ENCODE results near the gene LBHD2.
"Not testable (repeated sequence)": the region's sequence is repeated elsewhere in the genome, so short reads cannot be mapped to it uniquely, and the experiment has no call there.

The LBHD2 gene

GRCh38 chr14:103112400-103113243 is 28.6 kb downstream of the LBHD2 start:
- no peak for DNase-seq
- peak overlapping the region; percentile 19 for H4K91ac ChIP-seq (ENCODE audit: low read length)
- H3K18ac ChIP-seq (ENCODE audit: low read depth in 1 of 2, low read length in 2 of 2): peak overlapping the region; percentile 13 to 78
- 85% methylated on average over 10 of the region's 11 CpGs for WGBS
- no peaks in the 10 kb centered on the region for H3K79me1 ChIP-seq (replicated peaks; ENCODE audit: low read length, poor library complexity, severe bottlenecking)
- no peaks in the 10 kb centered on the region for H3K27me3 ChIP-seq (ENCODE audit: control insufficient read depth in 1 of 2, insufficient read depth in 1 of 2, low read length in 2 of 2)
- no peak overlapping the region for H3K27ac ChIP-seq (ENCODE audit: low read length, poor library complexity, severe bottlenecking)
- no peak overlapping the region for H3K23ac ChIP-seq (ENCODE audit: low read length in 2 of 2)
- H4K8ac ChIP-seq (ENCODE audit: low read length): no peak overlapping the region
- H3K4ac ChIP-seq (ENCODE audit: low read depth in 1 of 2, low read length in 2 of 2): peak overlapping the region; percentile 37 to 51
- no peak overlapping the region for H3K4me3 ChIP-seq (ENCODE audit: insufficient read depth in 1 of 2, low read depth in 1 of 2, low read length in 2 of 2)
- H3K36me3 ChIP-seq (ENCODE audit: control insufficient read depth in 1 of 2, insufficient read depth in 2 of 2, low read depth in 1 of 2, low read length in 2 of 2): no peaks in the 10 kb centered on the region
- no peaks in the 10 kb centered on the region for H3K9me3 ChIP-seq (ENCODE audit: control insufficient read depth, low read length)
- peak overlapping the region in 1 of 2 experiments; percentile 26 for H3K14ac ChIP-seq (ENCODE audit: low read length in 2 of 2)
- H3K4me2 ChIP-seq (ENCODE audit: low read length, poor library complexity, severe bottlenecking): no peak overlapping the region
- peak overlapping the region in 1 of 2 experiments; percentile 74 for H2BK12ac ChIP-seq (ENCODE audit: low read length in 2 of 2)
- no peak overlapping the region for H2AFZ ChIP-seq (ENCODE audit: low read depth, low read length)
- H3K9ac ChIP-seq (ENCODE audit: low read length): no peak overlapping the region
- H2BK120ac ChIP-seq (ENCODE audit: low read depth, low read length): peak overlapping the region; percentile 54
- peaks cover 61% of the 10 kb centered on the region for H3K4me1 ChIP-seq (ENCODE audit: control insufficient read depth, insufficient read depth, low read depth, low read length)
- H2BK15ac ChIP-seq (ENCODE audit: low read depth, poor library complexity, severe bottlenecking): peak overlapping the region; percentile 29
- peak overlapping the region; percentile 87 for H2AK5ac ChIP-seq (ENCODE audit: low read length, severe bottlenecking)
- no peak overlapping the region for H2BK5ac ChIP-seq (ENCODE audit: low read depth, low read length, poor library complexity, severe bottlenecking)

- Histone ChIP-seq H3K9ac (ENCODE audit: low read length) (no peak overlapping the region), H2BK12ac (ENCODE audit: low read length in 2 of 2) (peak overlapping the region; percentile 18 to 40), H3K18ac (ENCODE audit: low read depth in 1 of 2, low read length in 2 of 2) (peak overlapping the region; percentile 6 to 40), H2BK15ac (ENCODE audit: low read depth, poor library complexity, severe bottlenecking) (peak overlapping the region; percentile 29), H3K27ac (ENCODE audit: low read length, poor library complexity, severe bottlenecking) (no peak overlapping the region), H3K4ac (ENCODE audit: low read depth in 1 of 2, low read length in 2 of 2) (no peak overlapping the region), H3K36me3 (ENCODE audit: control insufficient read depth in 1 of 2, insufficient read depth in 2 of 2, low read depth in 1 of 2, low read length in 2 of 2) (no peaks in the 10 kb centered on the region), H2AFZ (ENCODE audit: low read depth, low read length) (no peak overlapping the region), H3K23ac (ENCODE audit: low read length in 2 of 2) (no peak overlapping the region), H2BK120ac (ENCODE audit: low read depth, low read length) (no peak overlapping the region), H4K91ac (ENCODE audit: low read length) (peak overlapping the region; percentile 41), H2BK5ac (ENCODE audit: low read depth, low read length, poor library complexity, severe bottlenecking) (no peak overlapping the region), H3K27me3 (ENCODE audit: control insufficient read depth in 1 of 2, insufficient read depth in 1 of 2, low read length in 2 of 2) (no peaks in the 10 kb centered on the region), H3K4me2 (ENCODE audit: low read length, poor library complexity, severe bottlenecking) (no peak overlapping the region), H3K4me1 (ENCODE audit: control insufficient read depth, insufficient read depth, low read depth, low read length) (peaks cover 60% of the 10 kb centered on the region), H3K79me1 (replicated peaks; ENCODE audit: low read length, poor library complexity, severe bottlenecking) (no peaks in the 10 kb centered on the region), H2AK5ac (ENCODE audit: low read length, severe bottlenecking) (peak overlapping the region; percentile 24), H3K9me3 (ENCODE audit: control insufficient read depth, low read length) (no peaks in the 10 kb centered on the region), H4K8ac (ENCODE audit: low read length) (no peak overlapping the region), H3K4me3 (ENCODE audit: insufficient read depth in 1 of 2, low read depth in 1 of 2, low read length in 2 of 2) (no peak overlapping the region), H3K14ac (ENCODE audit: low read length in 2 of 2) (no peak overlapping the region)
- no peak for DNase-seq
- WGBS: 77% methylated on average over 5 of the region's 5 CpGs
Measured at GRCh38 chr14:103113303-103113702, 29.3 kb downstream of the LBHD2 start.

GRCh38 chr14:103113774-103114173 is 29.8 kb downstream of the LBHD2 start:
- Histone ChIP-seq H2AK5ac (ENCODE audit: low read length, severe bottlenecking) (peak overlapping the region; percentile 24), H3K4me1 (ENCODE audit: control insufficient read depth, insufficient read depth, low read depth, low read length) (peaks cover 57% of the 10 kb centered on the region), H3K18ac (ENCODE audit: low read depth in 1 of 2, low read length in 2 of 2) (peak overlapping the region; percentile 6 to 40), H4K91ac (ENCODE audit: low read length) (peak overlapping the region; percentile 37), H3K9ac (ENCODE audit: low read length) (no peak overlapping the region), H3K14ac (ENCODE audit: low read length in 2 of 2) (no peak overlapping the region), H3K79me1 (replicated peaks; ENCODE audit: low read length, poor library complexity, severe bottlenecking) (no peaks in the 10 kb centered on the region), H4K8ac (ENCODE audit: low read length) (no peak overlapping the region), H3K23ac (ENCODE audit: low read length in 2 of 2) (no peak overlapping the region), H2BK12ac (ENCODE audit: low read length in 2 of 2) (peak overlapping the region; percentile 18 to 40), H3K4me2 (ENCODE audit: low read length, poor library complexity, severe bottlenecking) (no peak overlapping the region), H3K36me3 (ENCODE audit: control insufficient read depth in 1 of 2, insufficient read depth in 2 of 2, low read depth in 1 of 2, low read length in 2 of 2) (no peaks in the 10 kb centered on the region), H2AFZ (ENCODE audit: low read depth, low read length) (no peak overlapping the region), H2BK5ac (ENCODE audit: low read depth, low read length, poor library complexity, severe bottlenecking) (no peak overlapping the region), H3K27me3 (ENCODE audit: control insufficient read depth in 1 of 2, insufficient read depth in 1 of 2, low read length in 2 of 2) (no peaks in the 10 kb centered on the region), H2BK120ac (ENCODE audit: low read depth, low read length) (no peak overlapping the region), H3K4me3 (ENCODE audit: insufficient read depth in 1 of 2, low read depth in 1 of 2, low read length in 2 of 2) (no peak overlapping the region), H2BK15ac (ENCODE audit: low read depth, poor library complexity, severe bottlenecking) (peak overlapping the region; percentile 5), H3K9me3 (ENCODE audit: control insufficient read depth, low read length) (no peaks in the 10 kb centered on the region), H3K4ac (ENCODE audit: low read depth in 1 of 2, low read length in 2 of 2) (no peak overlapping the region), H3K27ac (ENCODE audit: low read length, poor library complexity, severe bottlenecking) (no peak overlapping the region)
- 96% methylated on average over 13 of the region's 13 CpGs for WGBS
- DNase-seq: no peak

GRCh38 chr14:103115086-103115679 is 31.2 kb downstream of the LBHD2 start:
- not testable (repeated sequence) for H3K18ac ChIP-seq (ENCODE audit: low read depth in 1 of 2, low read length in 2 of 2); H3K79me1 ChIP-seq (replicated peaks; ENCODE audit: low read length, poor library complexity, severe bottlenecking); H2AFZ ChIP-seq (ENCODE audit: low read depth, low read length); H3K4me2 ChIP-seq (ENCODE audit: low read length, poor library complexity, severe bottlenecking); DNase-seq; H2BK12ac ChIP-seq (ENCODE audit: low read length in 2 of 2); H2BK5ac ChIP-seq (ENCODE audit: low read depth, low read length, poor library complexity, severe bottlenecking); H2AK5ac ChIP-seq (ENCODE audit: low read length, severe bottlenecking); H3K36me3 ChIP-seq (ENCODE audit: control insufficient read depth in 1 of 2, insufficient read depth in 2 of 2, low read depth in 1 of 2, low read length in 2 of 2); H4K91ac ChIP-seq (ENCODE audit: low read length); H3K27me3 ChIP-seq (ENCODE audit: control insufficient read depth in 1 of 2, insufficient read depth in 1 of 2, low read length in 2 of 2); H3K9me3 ChIP-seq (ENCODE audit: control insufficient read depth, low read length); H2BK120ac ChIP-seq (ENCODE audit: low read depth, low read length); H3K27ac ChIP-seq (ENCODE audit: low read length, poor library complexity, severe bottlenecking); H3K14ac ChIP-seq (ENCODE audit: low read length in 2 of 2); H3K23ac ChIP-seq (ENCODE audit: low read length in 2 of 2); H2BK15ac ChIP-seq (ENCODE audit: low read depth, poor library complexity, severe bottlenecking); H3K4ac ChIP-seq (ENCODE audit: low read depth in 1 of 2, low read length in 2 of 2); H4K8ac ChIP-seq (ENCODE audit: low read length)
- peak overlapping the region; percentile 78 for H3K9ac ChIP-seq (ENCODE audit: low read length)
- H3K4me1 ChIP-seq (ENCODE audit: control insufficient read depth, insufficient read depth, low read depth, low read length): peaks cover 50% of the 10 kb centered on the region
- WGBS: 94% methylated on average over 12 of the region's 12 CpGs
- H3K4me3 ChIP-seq (ENCODE audit: insufficient read depth in 1 of 2, low read depth in 1 of 2, low read length in 2 of 2): peak overlapping the region in 1 of 2 experiments; percentile 71

Data from mesenchymal stem cell (in vitro differentiated cells and primary cell).